ENCODE data around the gene CD93. TPM values are rescaled to one million over a fixed set of nuclear protein-coding genes. Genes with fewer than 3 reads are reported as not detected.
A peak's percentile ranks its signal among the peaks of the same experiment; 100 is the strongest.

The CD93 gene
- total and polyA plus RNA-seq, 3 donors from 2014 or later = 9.4 to 14.8 (median 14.2) TPM

DNA sequence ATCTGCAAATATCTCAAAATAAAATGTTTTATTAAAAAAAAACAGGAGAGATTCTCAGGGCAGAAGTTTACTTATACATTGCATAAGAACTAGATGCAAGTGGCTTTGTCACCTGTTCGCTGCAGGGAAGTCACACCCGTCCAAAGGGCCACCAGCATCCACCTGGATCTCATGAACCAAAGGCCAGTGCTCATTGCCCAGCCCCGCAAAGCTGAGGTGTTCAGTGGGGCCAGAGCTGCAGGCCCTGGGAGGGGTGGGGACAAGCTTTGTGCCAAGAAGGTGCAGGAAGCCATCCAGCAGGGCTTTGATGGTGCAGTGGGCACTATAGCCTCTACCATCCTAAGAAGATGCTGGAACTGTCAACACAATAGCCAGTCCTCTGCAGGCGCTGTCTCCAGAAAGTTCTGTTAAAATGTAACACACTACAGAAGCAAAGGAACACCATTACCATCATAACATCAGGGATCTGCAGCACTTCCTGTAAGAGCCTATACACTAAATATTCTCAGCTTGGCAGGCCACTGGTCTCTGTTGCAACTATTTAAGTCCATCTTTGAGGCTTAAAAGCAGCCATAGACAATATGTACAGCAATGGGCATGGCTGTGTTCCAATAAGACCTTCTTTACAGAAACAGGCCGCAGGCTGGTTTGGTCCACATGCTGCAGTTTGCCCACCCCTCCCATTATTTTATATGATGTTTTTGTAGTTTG lies 15.7 kb upstream of the CD93 start:
- no peaks in the 10 kb centered on the region for H3K27me3 ChIP-seq
- no peaks in the 10 kb centered on the region for H3K9me3 ChIP-seq
- no peak overlapping the region for H3K4me3 ChIP-seq
- no peaks in the 10 kb centered on the region for H3K36me3 ChIP-seq (ENCODE audit: low read depth, missing control alignments)
- WGBS, 2 donors = 88 to 94% methylated on average over 5 of the region's 5 CpGs
- H3K4me1 ChIP-seq = peaks cover 15% of the 10 kb centered on the region
- intact Hi-C loops (cut with DNase I; ENCODE audit: low total_unique reads) = no loop called here
- TF ChIP-seq, protein P1, sequence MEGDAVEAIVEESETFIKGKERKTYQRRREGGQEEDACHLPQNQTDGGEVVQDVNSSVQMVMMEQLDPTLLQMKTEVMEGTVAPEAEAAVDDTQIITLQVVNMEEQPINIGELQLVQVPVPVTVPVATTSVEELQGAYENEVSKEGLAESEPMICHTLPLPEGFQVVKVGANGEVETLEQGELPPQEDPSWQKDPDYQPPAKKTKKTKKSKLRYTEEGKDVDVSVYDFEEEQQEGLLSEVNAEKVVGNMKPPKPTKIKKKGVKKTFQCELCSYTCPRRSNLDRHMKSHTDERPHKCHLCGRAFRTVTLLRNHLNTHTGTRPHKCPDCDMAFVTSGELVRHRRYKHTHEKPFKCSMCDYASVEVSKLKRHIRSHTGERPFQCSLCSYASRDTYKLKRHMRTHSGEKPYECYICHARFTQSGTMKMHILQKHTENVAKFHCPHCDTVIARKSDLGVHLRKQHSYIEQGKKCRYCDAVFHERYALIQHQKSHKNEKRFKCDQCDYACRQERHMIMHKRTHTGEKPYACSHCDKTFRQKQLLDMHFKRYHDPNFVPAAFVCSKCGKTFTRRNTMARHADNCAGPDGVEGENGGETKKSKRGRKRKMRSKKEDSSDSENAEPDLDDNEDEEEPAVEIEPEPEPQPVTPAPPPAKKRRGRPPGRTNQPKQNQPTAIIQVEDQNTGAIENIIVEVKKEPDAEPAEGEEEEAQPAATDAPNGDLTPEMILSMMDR (IDR thresholded peaks at IDR 0.05) = no peak
- TF ChIP-seq POLR2A (IDR thresholded peaks at IDR 0.05) = no peak
- no peak for DNase-seq
- H3K27ac ChIP-seq = no peak overlapping the region

DNA sequence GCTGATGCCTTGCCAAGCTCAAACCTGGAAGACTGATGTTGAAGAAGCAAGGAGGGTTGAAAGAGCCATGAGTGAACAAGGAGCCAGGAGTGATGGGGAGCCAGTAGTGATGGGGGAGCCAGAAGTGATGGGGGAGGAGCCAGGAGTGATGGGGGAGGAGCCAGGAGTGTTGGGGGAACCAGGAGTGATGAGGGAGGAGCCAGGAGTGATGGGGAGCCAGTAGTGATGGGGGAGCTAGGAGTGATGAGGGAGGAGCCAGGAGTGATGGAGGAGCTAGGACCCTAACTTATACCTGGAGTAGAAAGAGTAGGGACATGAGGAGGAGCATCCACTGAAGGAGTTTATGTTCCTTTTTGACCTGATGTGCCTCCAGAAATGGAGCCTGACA lies 14.6 kb upstream of the CD93 start:
- no peaks in the 10 kb centered on the region for H3K27me3 ChIP-seq
- H3K4me3 ChIP-seq = no peak overlapping the region
- no peaks in the 10 kb centered on the region for H3K9me3 ChIP-seq
- intact Hi-C loops (cut with DNase I; ENCODE audit: low total_unique reads) = no loop called here
- H3K4me1 ChIP-seq = peaks cover 15% of the 10 kb centered on the region
- peak overlapping the region in 1 of 2 donors; percentile 71 for H3K27ac ChIP-seq
- no peaks in the 10 kb centered on the region for H3K36me3 ChIP-seq (ENCODE audit: low read depth, missing control alignments)
- no peak for DNase-seq
- TF ChIP-seq, protein P1 (IDR thresholded peaks at IDR 0.05) = no peak
- TF ChIP-seq POLR2A (IDR thresholded peaks at IDR 0.05) = no peak

DNA sequence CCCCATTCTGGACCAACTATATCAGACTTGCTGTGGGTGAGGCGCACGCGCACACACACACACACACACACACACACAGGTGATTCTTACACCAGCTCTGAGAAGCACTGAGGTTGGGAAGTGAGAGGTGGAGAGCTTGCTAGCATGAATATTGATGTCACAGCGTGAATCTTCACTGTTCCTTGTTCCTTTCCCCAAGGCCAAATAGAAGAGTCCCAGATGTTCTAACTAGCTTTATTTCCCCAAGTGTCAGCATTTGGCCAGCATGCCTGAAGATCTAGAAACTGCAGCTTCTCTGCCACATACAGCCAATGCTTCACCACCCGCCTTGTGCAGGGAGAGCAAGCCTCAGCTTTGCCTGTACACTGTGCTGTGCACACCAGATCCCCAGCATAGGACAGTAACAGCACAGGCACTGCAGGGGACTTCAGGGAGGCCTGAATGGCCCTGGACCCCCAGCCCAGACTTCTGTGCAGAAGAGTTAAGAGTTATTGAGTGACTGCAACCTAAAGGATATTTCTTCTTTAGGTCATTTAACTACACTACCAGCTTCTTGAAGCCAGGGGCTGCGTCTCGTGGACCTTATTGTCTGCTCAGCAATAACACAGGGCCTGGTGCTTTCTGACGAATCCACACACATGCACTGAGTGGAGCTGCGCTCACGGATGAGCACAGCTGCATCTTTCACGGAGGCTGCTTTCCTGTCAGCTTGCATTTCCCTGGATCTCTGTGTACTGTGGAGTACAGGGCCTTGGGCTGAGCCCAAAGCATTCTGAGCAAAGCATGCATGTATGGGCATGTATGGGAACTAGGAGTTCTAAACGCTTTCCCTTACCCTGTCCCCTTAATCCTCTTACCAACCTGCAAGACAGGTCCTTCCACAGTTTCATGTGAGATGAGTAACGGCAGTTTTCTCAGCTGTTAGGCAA lies 13.9 kb upstream of the CD93 start:
- no peak overlapping the region for H3K4me3 ChIP-seq
- H3K36me3 ChIP-seq (ENCODE audit: low read depth, missing control alignments) = no peaks in the 10 kb centered on the region
- H3K27me3 ChIP-seq = no peaks in the 10 kb centered on the region
- peak overlapping the region; percentile 59 to 71 for H3K27ac ChIP-seq
- no peak for TF ChIP-seq POLR2A (IDR thresholded peaks at IDR 0.05)
- TF ChIP-seq, protein P1 (IDR thresholded peaks at IDR 0.05) = no peak
- peak; percentile 37 for DNase-seq
- H3K9me3 ChIP-seq = no peaks in the 10 kb centered on the region
- intact Hi-C loops (cut with DNase I; ENCODE audit: low total_unique reads) = no loop called here
- peaks cover 15% of the 10 kb centered on the region for H3K4me1 ChIP-seq
- 42 to 56% methylated on average over 10 to 13 of the region's 13 CpGs for WGBS, 2 donors

DNA sequence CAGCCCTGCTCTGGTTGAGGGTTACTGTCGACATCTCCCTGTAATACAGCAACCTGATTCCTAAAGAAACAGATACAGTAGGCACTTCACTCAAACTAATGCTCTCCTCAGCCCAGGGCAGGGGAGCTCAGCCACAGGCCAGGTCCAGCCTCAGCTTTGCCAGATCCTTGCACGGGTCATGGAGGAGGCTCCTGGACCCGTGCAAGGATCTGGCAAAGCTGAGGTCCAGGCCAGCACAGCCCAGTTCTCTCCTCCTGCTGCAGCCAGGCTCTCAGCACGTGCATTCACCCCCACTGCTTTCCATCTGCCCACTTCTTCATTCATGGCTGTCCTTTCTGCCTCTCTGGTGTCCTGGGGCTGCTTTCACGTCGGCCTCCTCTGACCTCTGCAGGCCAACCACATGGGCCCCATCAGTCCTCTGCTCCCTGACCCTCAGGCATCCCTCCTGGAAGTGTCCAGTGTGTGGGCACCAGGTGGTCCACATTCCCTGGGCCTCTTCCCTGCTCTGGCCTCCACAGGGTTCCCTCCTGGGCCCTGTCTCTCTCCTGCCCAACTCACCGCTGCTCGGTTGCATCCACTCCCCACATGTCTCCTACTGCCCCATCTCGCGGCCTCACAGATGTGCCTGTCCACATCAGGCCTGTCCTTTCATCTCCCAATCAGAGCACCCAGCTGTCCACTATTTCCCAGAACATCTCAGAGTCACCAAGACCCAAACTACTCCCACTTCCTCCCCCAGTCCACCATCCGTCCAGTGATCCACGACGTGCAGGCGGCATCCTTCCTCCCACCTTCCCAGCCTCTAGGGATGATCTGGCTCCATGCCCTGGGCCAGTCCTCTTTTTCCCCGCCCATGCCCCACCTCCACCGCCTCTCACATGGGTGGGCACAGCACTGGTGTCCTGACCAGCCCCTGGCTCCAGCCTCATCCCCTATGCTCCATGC lies 11.8 kb upstream of the CD93 start:
- TF ChIP-seq POLR2A (IDR thresholded peaks at IDR 0.05) = no peak
- TF ChIP-seq, protein P1 (IDR thresholded peaks at IDR 0.05) = no peak
- no peak overlapping the region for H3K4me3 ChIP-seq
- no peak for DNase-seq
- H3K27me3 ChIP-seq = no peaks in the 10 kb centered on the region
- H3K36me3 ChIP-seq (ENCODE audit: low read depth, missing control alignments) = no peaks in the 10 kb centered on the region
- 74 to 76% methylated on average over 16 of the region's 16 CpGs for WGBS, 2 donors
- intact Hi-C loops (cut with DNase I; ENCODE audit: low total_unique reads) = no loop called here
- peaks cover 15% of the 10 kb centered on the region for H3K4me1 ChIP-seq
- no peak overlapping the region for H3K27ac ChIP-seq
- H3K9me3 ChIP-seq = no peaks in the 10 kb centered on the region

Measured in testis (tissue), 3 donors.